ENCODE data around the gene ZMYM1.
"Not testable (repeated sequence)": the region's sequence is repeated elsewhere in the genome, so short reads cannot be mapped to it uniquely, and the experiment has no call there.

ZMYM1 gene

GRCh38 chr1:35080171-35080854 lies 1.1 kb downstream of the ZMYM1 start:
- DNase-seq: no peak

GRCh38 chr1:35085421-35085820 lies 6.2 kb downstream of the ZMYM1 start:
- no peak for DNase-seq

GRCh38 chr1:35097224-35097623 lies 18.0 kb downstream of the ZMYM1 start:
- no peak for DNase-seq

GRCh38 chr1:35111106-35111505 lies 31.9 kb downstream of the ZMYM1 start:
- DNase-seq: no peak

GRCh38 chr1:35112668-35113067 lies 33.5 kb downstream of the ZMYM1 start:
- DNase-seq: no peak

- peak; percentile 15 to 40 for DNase-seq
Observed at GRCh38 chr1:35115459-35116383, 36.5 kb downstream of the ZMYM1 start.

- no peak for DNase-seq
Observed at GRCh38 chr1:35120458-35121133, 41.4 kb downstream of the ZMYM1 start.

- DNase-seq: no peak
Observed at GRCh38 chr1:35122311-35122710, 43.1 kb downstream of the ZMYM1 start.

- no peak for DNase-seq
Observed at GRCh38 chr1:35126546-35126945, 47.4 kb downstream of the ZMYM1 start.

GRCh38 chr1:35129080-35129479 lies 49.9 kb downstream of the ZMYM1 start:
- no peak for DNase-seq

GRCh38 chr1:35136780-35137179 lies 57.6 kb downstream of the ZMYM1 start:
- DNase-seq: no peak

GRCh38 chr1:35137590-35137989 lies 58.4 kb downstream of the ZMYM1 start:
- not testable (repeated sequence) for DNase-seq

- DNase-seq: not testable (repeated sequence)
Observed at GRCh38 chr1:35142294-35142693, 63.1 kb downstream of the ZMYM1 start.

GRCh38 chr1:35142728-35143127 lies 63.5 kb downstream of the ZMYM1 start:
- DNase-seq: not testable (repeated sequence)

- no peak for DNase-seq
Observed at GRCh38 chr1:35143737-35144508, 64.7 kb downstream of the ZMYM1 start.

GRCh38 chr1:35145892-35146549 lies 66.8 kb downstream of the ZMYM1 start:
- DNase-seq: peak in 1 of 2 donors; percentile 14

GRCh38 chr1:35151220-35151619 lies 72.0 kb downstream of the ZMYM1 start:
- no peak for DNase-seq

GRCh38 chr1:35164893-35165292 lies 85.7 kb downstream of the ZMYM1 start:
- no peak for DNase-seq
